ENCODE results near the gene PFKL. TPM values are rescaled to one million over a fixed set of nuclear protein-coding genes. Genes with fewer than 3 reads are reported as not detected.
"Not testable (repeated sequence)": the region's sequence is repeated elsewhere in the genome, so short reads cannot be mapped to it uniquely, and the experiment has no call there.

The PFKL gene
- total RNA-seq, 1 experiment from 2014 or later: 90.2 TPM

DNA sequence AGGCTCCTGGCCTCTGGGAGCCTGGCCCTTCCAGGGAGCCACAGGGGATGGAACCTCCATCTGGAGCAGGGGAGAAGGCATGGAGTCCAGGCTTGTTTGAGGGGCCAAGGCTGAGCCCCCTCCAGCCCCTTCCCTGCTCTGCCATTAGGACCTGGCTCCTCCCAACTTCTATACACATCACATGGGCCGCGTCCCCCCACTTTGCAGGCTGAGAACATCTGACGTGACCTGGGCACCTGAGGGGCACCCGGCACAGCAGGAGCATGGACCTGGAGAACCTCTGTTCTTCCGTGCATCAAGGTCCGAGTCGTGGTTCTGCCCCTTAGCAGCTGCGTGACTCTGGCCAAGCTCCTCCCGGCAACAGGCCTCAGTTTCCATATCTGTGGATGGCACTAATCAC is 18.1 kb upstream of the PFKL start:
- no peak for DNase-seq (ENCODE audit: unreplicated experiment)
- CTCF ChIA-PET: no interaction called here
- TF ChIP-seq, protein P1, sequence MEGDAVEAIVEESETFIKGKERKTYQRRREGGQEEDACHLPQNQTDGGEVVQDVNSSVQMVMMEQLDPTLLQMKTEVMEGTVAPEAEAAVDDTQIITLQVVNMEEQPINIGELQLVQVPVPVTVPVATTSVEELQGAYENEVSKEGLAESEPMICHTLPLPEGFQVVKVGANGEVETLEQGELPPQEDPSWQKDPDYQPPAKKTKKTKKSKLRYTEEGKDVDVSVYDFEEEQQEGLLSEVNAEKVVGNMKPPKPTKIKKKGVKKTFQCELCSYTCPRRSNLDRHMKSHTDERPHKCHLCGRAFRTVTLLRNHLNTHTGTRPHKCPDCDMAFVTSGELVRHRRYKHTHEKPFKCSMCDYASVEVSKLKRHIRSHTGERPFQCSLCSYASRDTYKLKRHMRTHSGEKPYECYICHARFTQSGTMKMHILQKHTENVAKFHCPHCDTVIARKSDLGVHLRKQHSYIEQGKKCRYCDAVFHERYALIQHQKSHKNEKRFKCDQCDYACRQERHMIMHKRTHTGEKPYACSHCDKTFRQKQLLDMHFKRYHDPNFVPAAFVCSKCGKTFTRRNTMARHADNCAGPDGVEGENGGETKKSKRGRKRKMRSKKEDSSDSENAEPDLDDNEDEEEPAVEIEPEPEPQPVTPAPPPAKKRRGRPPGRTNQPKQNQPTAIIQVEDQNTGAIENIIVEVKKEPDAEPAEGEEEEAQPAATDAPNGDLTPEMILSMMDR (IDR thresholded peaks at IDR 0.05; ENCODE audit: unreplicated experiment): no peak
- Mint-ChIP-seq H3K9me3 (ENCODE audit: unreplicated experiment) (no peaks in the 10 kb centered on the region), H3K27me3 (ENCODE audit: insufficient read depth, unreplicated experiment) (peaks cover 9% of the 10 kb centered on the region), H3K36me3 (ENCODE audit: insufficient read depth, unreplicated experiment) (no peaks in the 10 kb centered on the region), H3K4me3 (ENCODE audit: unreplicated experiment) (no peak overlapping the region), H3K4me1 (ENCODE audit: insufficient read depth, unreplicated experiment) (no peaks in the 10 kb centered on the region), H3K27ac (ENCODE audit: low read depth, unreplicated experiment) (no peak overlapping the region)
- POLR2A ChIA-PET: no interaction called here
- no TSS peak for BruUV-seq (replicated peaks)
- intact Hi-C loops (cut with micrococcal nuclease): no loop called here

DNA sequence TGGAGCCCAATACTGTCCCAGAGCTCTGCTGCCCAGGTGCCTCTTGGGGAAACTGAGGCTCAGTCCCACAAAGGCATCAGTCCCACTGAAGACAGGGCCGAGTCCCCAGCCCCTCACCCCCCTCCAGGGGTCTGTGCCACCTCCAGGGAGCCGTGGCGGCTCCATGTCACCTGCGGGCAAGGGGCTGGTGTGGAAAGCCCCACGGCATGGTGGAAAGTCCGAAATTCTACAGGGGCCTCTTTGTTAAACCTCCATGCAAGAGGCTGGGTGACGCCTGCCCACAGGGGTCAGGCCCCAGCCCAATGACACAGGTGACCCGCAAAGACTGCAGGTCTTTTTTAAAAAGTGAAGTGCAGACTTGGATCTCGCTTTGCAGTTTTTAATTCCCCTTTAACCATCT is 17.5 kb upstream of the PFKL start:
- Mint-ChIP-seq H3K27ac (ENCODE audit: low read depth, unreplicated experiment) (no peak overlapping the region), H3K27me3 (ENCODE audit: insufficient read depth, unreplicated experiment) (peaks cover 9% of the 10 kb centered on the region), H3K9me3 (ENCODE audit: unreplicated experiment) (no peaks in the 10 kb centered on the region), H3K4me3 (ENCODE audit: unreplicated experiment) (no peak overlapping the region), H3K4me1 (ENCODE audit: insufficient read depth, unreplicated experiment) (no peaks in the 10 kb centered on the region), H3K36me3 (ENCODE audit: insufficient read depth, unreplicated experiment) (no peaks in the 10 kb centered on the region)
- BruUV-seq (replicated peaks): no TSS peak
- DNase-seq (ENCODE audit: unreplicated experiment): no peak
- intact Hi-C loops (cut with micrococcal nuclease): no loop called here
- CTCF ChIA-PET: no interaction called here
- POLR2A ChIA-PET: no interaction called here
- TF ChIP-seq, protein P1 (IDR thresholded peaks at IDR 0.05; ENCODE audit: unreplicated experiment): no peak

DNA sequence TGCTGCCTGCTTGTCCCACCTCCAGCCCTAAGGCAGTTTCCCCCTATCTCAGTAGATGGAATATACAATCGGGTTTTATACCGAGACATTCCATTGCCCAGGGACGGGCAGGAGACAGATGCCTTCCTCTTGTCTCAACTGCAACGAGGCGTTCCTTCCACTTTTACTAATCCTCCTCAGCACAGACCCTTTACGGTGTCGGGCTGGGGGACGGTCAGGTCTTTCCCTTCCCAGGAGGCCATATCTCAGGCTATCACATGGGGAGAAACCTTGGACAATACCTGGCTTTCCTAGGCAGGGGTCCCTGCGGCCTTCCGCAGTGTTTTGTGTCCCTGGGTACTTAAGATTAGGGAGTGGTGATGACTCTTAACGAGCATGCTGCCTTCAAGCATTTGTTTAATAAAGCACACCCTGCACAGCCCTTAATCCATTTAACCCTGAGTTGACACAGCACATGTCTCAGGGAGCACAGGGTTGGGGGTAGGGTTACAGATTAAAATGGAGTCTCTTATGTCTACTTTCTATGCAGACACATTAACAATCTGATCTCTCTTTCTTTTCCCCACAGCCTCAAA is 16.6 kb upstream of the PFKL start:
- H3K27ac Mint-ChIP-seq (ENCODE audit: low read depth, unreplicated experiment); BruUV-seq (replicated peaks); DNase-seq (ENCODE audit: unreplicated experiment); H3K9me3 Mint-ChIP-seq (ENCODE audit: unreplicated experiment); H3K36me3 Mint-ChIP-seq (ENCODE audit: insufficient read depth, unreplicated experiment); POLR2A ChIA-PET; CTCF ChIA-PET; H3K4me3 Mint-ChIP-seq (ENCODE audit: unreplicated experiment); H3K27me3 Mint-ChIP-seq (ENCODE audit: insufficient read depth, unreplicated experiment); intact Hi-C loops (cut with micrococcal nuclease); H3K4me1 Mint-ChIP-seq (ENCODE audit: insufficient read depth, unreplicated experiment): not testable (repeated sequence)

DNA sequence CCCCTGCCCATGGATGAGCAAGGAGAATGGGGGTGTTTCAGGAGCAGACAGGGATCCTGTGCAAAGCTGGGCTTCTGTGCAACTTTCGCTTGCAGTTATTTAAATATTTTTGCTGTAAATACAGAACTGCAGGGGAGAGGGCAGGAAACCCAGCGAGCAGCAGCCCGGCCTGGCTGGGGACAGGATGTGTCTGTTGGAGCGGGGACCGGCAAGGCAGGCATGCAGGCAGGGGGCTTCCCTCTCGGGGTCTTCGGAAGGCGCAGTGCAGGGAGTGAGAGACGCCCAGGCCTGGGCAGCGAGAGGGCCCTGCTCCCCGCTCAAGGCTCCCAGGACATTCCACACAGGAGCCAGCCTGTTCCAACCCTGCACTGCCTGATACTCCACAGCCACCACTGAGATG is 15.9 kb upstream of the PFKL start:
- POLR2A ChIA-PET: no interaction called here
- CTCF ChIA-PET: no interaction called here
- DNase-seq (ENCODE audit: unreplicated experiment): no peak
- no peak overlapping the region for H3K27ac Mint-ChIP-seq (ENCODE audit: low read depth, unreplicated experiment)
- no peaks in the 10 kb centered on the region for H3K9me3 Mint-ChIP-seq (ENCODE audit: unreplicated experiment)
- TF ChIP-seq, protein P1 (IDR thresholded peaks at IDR 0.05; ENCODE audit: unreplicated experiment): no peak
- intact Hi-C loops (cut with micrococcal nuclease): no loop called here
- H3K27me3 Mint-ChIP-seq (ENCODE audit: insufficient read depth, unreplicated experiment): no peaks in the 10 kb centered on the region
- H3K36me3 Mint-ChIP-seq (ENCODE audit: insufficient read depth, unreplicated experiment): no peaks in the 10 kb centered on the region
- H3K4me1 Mint-ChIP-seq (ENCODE audit: insufficient read depth, unreplicated experiment): no peaks in the 10 kb centered on the region
- no peak overlapping the region for H3K4me3 Mint-ChIP-seq (ENCODE audit: unreplicated experiment)
- BruUV-seq (replicated peaks): no TSS peak
